H9 (cell line): Measurements from ENCODE around the gene ZNF644. TPM values are rescaled to one million over a fixed set of nuclear protein-coding genes. Genes with fewer than 3 reads are reported as not detected.
A peak's percentile ranks its signal among the peaks of the same experiment; 100 is the strongest.

Source experiments
- DNase-seq: peaks from one replicate; pipeline ENCODE4 v3.0.0-alpha.2; 2017
- H2AFZ ChIP-seq: one replicate; pipeline ENCODE4 v1.6.1; 2013; ENCODE audit warnings: mild to moderate bottlenecking, low read length, control low read depth, moderate library complexity
- H2AK5ac ChIP-seq: 2 replicates; pipeline ENCODE4 v1.6.1; 2013; ENCODE audit warnings: low read length, control low read depth, mixed read lengths; ENCODE audit not compliant: insufficient read length
- H2BK120ac ChIP-seq: one replicate; pipeline ENCODE4 v1.6.1; 2013; ENCODE audit warnings: low read depth, mild to moderate bottlenecking, low read length, control low read depth, inconsistent platforms; ENCODE audit not compliant: poor library complexity, severe bottlenecking
- H2BK12ac ChIP-seq: 2 replicates; pipeline ENCODE4 v1.6.1; 2013; ENCODE audit warnings: low read length, control low read depth, mixed read lengths, low read depth; ENCODE audit not compliant: insufficient read length
- H2BK15ac ChIP-seq: 2 replicates; pipeline ENCODE4 v1.6.1; 2013; ENCODE audit warnings: low read depth, low read length, control low read depth
- H2BK20ac ChIP-seq: one replicate; pipeline ENCODE4 v1.6.1; 2013; ENCODE audit warnings: low read depth, mild to moderate bottlenecking, low read length, control low read depth, inconsistent platforms; ENCODE audit not compliant: poor library complexity, severe bottlenecking
- H2BK5ac ChIP-seq: 2 replicates; pipeline ENCODE4 v1.6.1; 2013; ENCODE audit warnings: low read length, control low read depth, mixed read lengths; ENCODE audit not compliant: insufficient read length
- H3K14ac ChIP-seq: 2 replicates; pipeline ENCODE4 v1.6.1; 2013; ENCODE audit warnings: low read length, control low read depth; ENCODE audit not compliant: insufficient read depth
- H3K18ac ChIP-seq: 2 replicates; pipeline ENCODE4 v1.6.1; 2013; ENCODE audit warnings: low read depth, mild to moderate bottlenecking, mixed read lengths, low read length, control low read depth; ENCODE audit not compliant: insufficient read length
- H3K23ac ChIP-seq: 2 replicates; pipeline ENCODE4 v1.6.1; 2013; ENCODE audit warnings: low read length, control low read depth, mixed read lengths, low read depth; ENCODE audit not compliant: insufficient read length
- H3K23me2 ChIP-seq: 2 replicates; pipeline ENCODE4 v1.6.1; 2013; ENCODE audit warnings: low read depth, mild to moderate bottlenecking, mixed read lengths, low read length, control low read depth; ENCODE audit not compliant: insufficient read length, poor library complexity, severe bottlenecking
- H3K27ac ChIP-seq: 2 replicates; pipeline ENCODE4 v1.5.1; 2013; ENCODE audit warnings: low read length, control low read depth, mixed read lengths, low read depth; ENCODE audit not compliant: insufficient read length
- H3K27me3 ChIP-seq: 2 replicates; pipeline ENCODE4 v1.6.1; 2013; ENCODE audit warnings: low read length, control low read depth, inconsistent platforms; ENCODE audit not compliant: insufficient read depth
- H3K4ac ChIP-seq: 2 replicates; pipeline ENCODE4 v1.6.1; 2013; ENCODE audit warnings: low read depth, mild to moderate bottlenecking, control low read depth, inconsistent platforms, low read length, moderate library complexity
- H3K4me1 ChIP-seq: 2 replicates; pipeline ENCODE4 v1.6.1; 2013; ENCODE audit warnings: low read length, control low read depth, inconsistent platforms; ENCODE audit not compliant: insufficient read depth
- H3K4me2 ChIP-seq: 2 replicates; pipeline ENCODE4 v1.6.1; 2013; ENCODE audit warnings: low read length, control low read depth, mixed read lengths; ENCODE audit not compliant: insufficient read length, insufficient read depth
- H3K56ac ChIP-seq: 2 replicates; pipeline ENCODE4 v1.6.1; 2013; ENCODE audit warnings: low read depth, mild to moderate bottlenecking, mixed read lengths, low read length, control low read depth; ENCODE audit not compliant: insufficient read length
- H3K79me1 ChIP-seq: 2 replicates; pipeline ENCODE4 v1.6.1; 2013; ENCODE audit warnings: low read depth, mild to moderate bottlenecking, moderate library complexity, low read length, control low read depth, inconsistent platforms; ENCODE audit not compliant: insufficient read depth, poor library complexity, severe bottlenecking
- H3K79me2 ChIP-seq: 2 replicates; pipeline ENCODE4 v1.6.1; 2013; ENCODE audit warnings: low read length, control low read depth, inconsistent platforms; ENCODE audit not compliant: insufficient read depth
- H3K9ac ChIP-seq: 2 replicates; pipeline ENCODE4 v1.6.1; 2013; ENCODE audit warnings: low read length, control low read depth, mixed read lengths; ENCODE audit not compliant: insufficient read length; ENCODE audit errors: extremely low read depth
- H3K9me3 ChIP-seq: one replicate; pipeline ENCODE4 v1.6.1; 2013; ENCODE audit warnings: low read depth, low read length, inconsistent platforms; ENCODE audit not compliant: control insufficient read depth
- H3T11ph ChIP-seq: one replicate; pipeline ENCODE4 v1.6.1; 2013; ENCODE audit warnings: mild to moderate bottlenecking, low read length, control low read depth, inconsistent platforms
- H4K20me1 ChIP-seq: one replicate; pipeline ENCODE4 v1.6.1; 2013; ENCODE audit not compliant: control insufficient read depth, insufficient read length, insufficient read depth
- H4K5ac ChIP-seq: 2 replicates; pipeline ENCODE4 v1.6.1; 2013; ENCODE audit warnings: low read depth, mild to moderate bottlenecking, mixed read lengths, low read length, control low read depth; ENCODE audit not compliant: insufficient read length
- H4K8ac ChIP-seq: replicated peaks from 2 replicates; pipeline ENCODE4 v1.6.1; 2013; ENCODE audit warnings: low read length, control low read depth, mixed read lengths, low read depth; ENCODE audit not compliant: insufficient read length
- H4K91ac ChIP-seq: 2 replicates; pipeline ENCODE4 v1.6.1; 2013; ENCODE audit warnings: low read depth, mild to moderate bottlenecking, moderate library complexity, mixed read lengths, low read length, control low read depth; ENCODE audit not compliant: insufficient read length
- H3K27ac Mint-ChIP-seq, 3 experiments: 2 replicates in 2 of 3; 3 replicates in 1 of 3; pipeline ENCODE4 v1.8.0; 2020 to 2021; ENCODE audit warnings: mixed read lengths in 3 of 3, mild to moderate bottlenecking in 1 of 3, moderate library complexity in 1 of 3
- H3K27me3 Mint-ChIP-seq: 2 replicates; pipeline ENCODE4 v1.8.0; 2021; ENCODE audit warnings: low read depth, mild to moderate bottlenecking, moderate library complexity, mixed read lengths
- H3K36me3 Mint-ChIP-seq, 3 experiments: 2 replicates in 2 of 3; 3 replicates in 1 of 3; pipeline ENCODE4 v1.8.0; 2020 to 2021; ENCODE audit warnings: low read depth in 3 of 3, mixed read lengths in 3 of 3; ENCODE audit not compliant: insufficient read depth in 1 of 3
- H3K4me1 Mint-ChIP-seq, 2 experiments: 2 replicates each; pipeline ENCODE4 v1.8.0; 2020; ENCODE audit warnings: mixed read lengths in 2 of 2
- H3K4me3 Mint-ChIP-seq, 2 experiments: 2 replicates in 1 of 2; 3 replicates in 1 of 2; pipeline ENCODE4 v1.8.0; 2020 to 2021; ENCODE audit warnings: mild to moderate bottlenecking in 2 of 2, mixed read lengths in 2 of 2, moderate library complexity in 1 of 2
- H3K9me3 Mint-ChIP-seq, 2 experiments: 2 replicates in 1 of 2; 3 replicates in 1 of 2; pipeline ENCODE4 v1.8.0; 2020; ENCODE audit warnings: mild to moderate bottlenecking in 2 of 2, mixed read lengths in 2 of 2, moderate library complexity in 1 of 2
- WGBS: extraction: QIAGEN DNeasy Blood & Tissue Kit; methylation state at CpG from one replicate; pipeline ENCODE4 v1.1.7; 2013; ENCODE audit warnings: missing lambda C conversion rate, low lambda C conversion rate, mixed read lengths; ENCODE audit not compliant: insufficient read length; ENCODE audit errors: extremely low coverage; 5-methylcytosine and 5-hydroxymethylcytosine counted together
- total RNA-seq: library from RNA; stranded (reverse); gene quantifications from 2 replicates; pipeline ENCODE4 v1.2.1, GENCODE V29; 2021
- TF ChIP-seq, protein P1 (sequence below): fragments of 200-600 bp; sonication (generic); conservative IDR thresholded peaks from 3 replicates; pipeline ENCODE4 v1.8.0; 2021; ENCODE audit warnings: antibody characterized with exemption, mild to moderate bottlenecking

Gene ZNF644
- total RNA-seq, 1 experiment from 2014 or later = 78.9 TPM

DNA sequence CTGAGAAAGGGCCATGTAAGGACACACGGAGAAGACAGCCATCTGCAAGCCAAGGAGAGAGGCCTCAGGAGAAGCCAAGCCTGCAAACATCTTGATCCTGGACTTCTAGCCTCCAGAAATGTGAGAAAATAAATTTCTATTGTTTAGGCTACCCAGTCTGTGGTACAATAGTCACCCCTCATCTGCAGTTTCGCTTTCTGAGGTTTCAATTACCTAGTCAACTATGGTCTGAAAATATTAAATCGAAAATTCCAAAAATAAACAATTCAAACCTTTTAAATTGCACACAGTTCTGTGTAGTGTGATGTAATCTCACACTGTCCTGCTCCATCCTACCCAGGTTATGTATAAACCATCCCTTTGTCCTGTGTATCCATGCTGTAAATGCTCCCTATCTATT lies 52.6 kb downstream of the ZNF644 start:
- Mint-ChIP-seq H3K9me3 (no peaks in the 10 kb centered on the region), H3K27ac (peak overlapping the region in 1 of 3 experiments; percentile 45; a peak in 4 of 7 replicates), H3K4me1 (peaks cover 29 to 34% of the 10 kb centered on the region in 2 experiments), H3K36me3 (peaks cover 16 to 20% (median 18%) of the 10 kb centered on the region in 3 experiments), H3K27me3 (no peaks in the 10 kb centered on the region), H3K4me3 (no peak overlapping the region)
- Histone ChIP-seq H3T11ph (no peak overlapping the region), H3K14ac (no peak overlapping the region), H3K4me2 (no peak overlapping the region), H3K4ac (no peak overlapping the region), H2BK120ac (no peak overlapping the region), H2AFZ (no peak overlapping the region), H4K5ac (no peak overlapping the region), H3K79me2 (peaks cover 14% of the 10 kb centered on the region; the same call in 1 of the 2 replicates), H3K9ac (no peak overlapping the region), H3K18ac (no peak overlapping the region), H2BK20ac (no peak overlapping the region), H3K27me3 (no peaks in the 10 kb centered on the region), H2BK15ac (no peak overlapping the region), H2AK5ac (no peak overlapping the region), H3K4me1 (peaks cover 6% of the 10 kb centered on the region; the same call in 1 of the 2 replicates), H3K27ac (no peak overlapping the region), H4K8ac (no peak overlapping the region), H4K20me1 (no peaks in the 10 kb centered on the region), H3K9me3 (no peaks in the 10 kb centered on the region), H3K23me2 (no peaks in the 10 kb centered on the region), H2BK5ac (no peak overlapping the region), H3K56ac (no peak overlapping the region), H4K91ac (no peak overlapping the region), H3K23ac (no peak overlapping the region), H3K79me1 (peaks cover 10% of the 10 kb centered on the region), H2BK12ac (no peak overlapping the region)
- TF ChIP-seq, protein P1, sequence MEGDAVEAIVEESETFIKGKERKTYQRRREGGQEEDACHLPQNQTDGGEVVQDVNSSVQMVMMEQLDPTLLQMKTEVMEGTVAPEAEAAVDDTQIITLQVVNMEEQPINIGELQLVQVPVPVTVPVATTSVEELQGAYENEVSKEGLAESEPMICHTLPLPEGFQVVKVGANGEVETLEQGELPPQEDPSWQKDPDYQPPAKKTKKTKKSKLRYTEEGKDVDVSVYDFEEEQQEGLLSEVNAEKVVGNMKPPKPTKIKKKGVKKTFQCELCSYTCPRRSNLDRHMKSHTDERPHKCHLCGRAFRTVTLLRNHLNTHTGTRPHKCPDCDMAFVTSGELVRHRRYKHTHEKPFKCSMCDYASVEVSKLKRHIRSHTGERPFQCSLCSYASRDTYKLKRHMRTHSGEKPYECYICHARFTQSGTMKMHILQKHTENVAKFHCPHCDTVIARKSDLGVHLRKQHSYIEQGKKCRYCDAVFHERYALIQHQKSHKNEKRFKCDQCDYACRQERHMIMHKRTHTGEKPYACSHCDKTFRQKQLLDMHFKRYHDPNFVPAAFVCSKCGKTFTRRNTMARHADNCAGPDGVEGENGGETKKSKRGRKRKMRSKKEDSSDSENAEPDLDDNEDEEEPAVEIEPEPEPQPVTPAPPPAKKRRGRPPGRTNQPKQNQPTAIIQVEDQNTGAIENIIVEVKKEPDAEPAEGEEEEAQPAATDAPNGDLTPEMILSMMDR = no peak
- WGBS = no CpG with 5 or more reads among the region's 3 CpGs
- DNase-seq = no peak
